K562 (cell line): ENCODE measurements around the gene TKTL1. TPM values are rescaled to one million over a fixed set of nuclear protein-coding genes. Genes with fewer than 3 reads are reported as not detected.

Experiments used
- ATAC-seq: fragments of 200-7000 bp; cut with Tn5 transposase; 3 replicates; pipeline ENCODE4 v1.9.1; 2020; ENCODE audit warnings: moderate library complexity
- BruUV-seq: library from RNA; stranded (reverse); fragments of 400-500 nt; replicated peaks from 2 replicates; lab custom pipeline; 2021; lab: Mats Ljungman, UMichigan
- CTCF ChIA-PET: fragments of 300-600 bp; formaldehyde crosslinking; extraction: SDS; loops from one replicate; lab custom pipeline; 2021; ENCODE audit warnings: low intra/inter-chr PET ratio; lab: Yijun Ruan, JAX
- POLR2A ChIA-PET: fragments of 300-600, 350-650 bp; sonication (Branson Sonifier 250); formaldehyde crosslinking; extraction: SDS; loops from one replicate; lab custom pipeline; 2021; ENCODE audit warnings: antibody characterized with exemption, inconsistent platforms; lab: Yijun Ruan, JAX
- DNase-seq, 4 experiments: peaks; one replicate each; pipeline versions ENCODE4 v3.0.0 to v3.0.0-alpha.2; 2011 to 2018; ENCODE audit warnings: low spot score in 3 of 4, mixed read lengths in 3 of 4; ENCODE audit errors: extremely low read depth in 1 of 4
- FAIRE-seq: peaks from 2 replicates; lab custom pipeline; 2011; peaks lifted over from hg19 to GRCh38; lab: Jason Lieb, UNC
- H2AFZ ChIP-seq: 2 replicates; pipeline ENCODE4 v1.6.0; 2011; ENCODE audit warnings: low read depth, low read length, control low read depth, inconsistent platforms
- H3K27ac ChIP-seq: fragments of 200-600 bp; 3 replicates; pipeline ENCODE4 v1.8.0; 2011; ENCODE audit warnings: low read depth, mild to moderate bottlenecking, control low read depth, inconsistent platforms, low read length, moderate library complexity, mixed read lengths; ENCODE audit errors: extremely low read depth
- H3K27me3 ChIP-seq, 2 experiments: fragments of 300-600 bp in 1 of 2; 2 replicates in 1 of 2; 3 replicates in 1 of 2; pipeline versions ENCODE4 v1.6.0 to v1.8.0; 2011; ENCODE audit warnings: inconsistent platforms in 2 of 2, low read length in 2 of 2, mild to moderate bottlenecking in 1 of 2, mixed read lengths in 1 of 2, moderate library complexity in 1 of 2; ENCODE audit not compliant: control insufficient read depth in 2 of 2, insufficient read depth in 2 of 2
- H3K36me3 ChIP-seq: fragments of 300-600 bp; 3 replicates; pipeline ENCODE4 v1.8.0; 2011; ENCODE audit warnings: mild to moderate bottlenecking, low read length, inconsistent platforms; ENCODE audit not compliant: control insufficient read depth, insufficient read depth
- H3K4me1 ChIP-seq, 2 experiments: fragments of 200-600 bp in 1 of 2; replicated peaks in 1 of 2; 2 replicates in 1 of 2; 3 replicates in 1 of 2; pipeline versions ENCODE4 v1.5.1 to v1.8.0; 2011; ENCODE audit warnings: inconsistent platforms in 2 of 2, low read length in 2 of 2, mild to moderate bottlenecking in 1 of 2, mixed read lengths in 1 of 2, moderate library complexity in 1 of 2; ENCODE audit not compliant: control insufficient read depth in 2 of 2, insufficient read depth in 2 of 2
- H3K4me2 ChIP-seq: 2 replicates; pipeline ENCODE4 v1.6.1; 2011; ENCODE audit warnings: low read length, control low read depth, inconsistent platforms, mixed read lengths; ENCODE audit not compliant: insufficient read depth
- H3K4me3 ChIP-seq: fragments of 200-600 bp; sonication (generic), shearing (Covaris generic); 2 replicates; pipeline ENCODE4 v1.5.1; 2016; ENCODE audit warnings: control low read depth, inconsistent platforms
- H3K79me2 ChIP-seq: fragments of 200-600 bp; 3 replicates; pipeline ENCODE4 v1.8.0; 2011; ENCODE audit warnings: low read length, inconsistent platforms; ENCODE audit not compliant: control insufficient read depth, insufficient read depth
- H3K9ac ChIP-seq, 2 experiments: 2 replicates each; pipeline versions ENCODE4 v1.6.0 to v1.6.1; 2011; ENCODE audit warnings: low read depth in 2 of 2, low read length in 2 of 2, control low read depth in 1 of 2, inconsistent platforms in 1 of 2, mild to moderate bottlenecking in 1 of 2, mixed read lengths in 1 of 2; ENCODE audit not compliant: insufficient read depth in 1 of 2
- H3K9me1 ChIP-seq: one replicate; pipeline ENCODE4 v1.6.0; 2011; ENCODE audit warnings: inconsistent platforms, mild to moderate bottlenecking, low read length, moderate library complexity; ENCODE audit not compliant: control insufficient read depth, insufficient read depth
- H3K9me3 ChIP-seq: replicated peaks from 2 replicates; pipeline ENCODE4 v1.5.1; 2011; ENCODE audit warnings: low read depth, low read length, inconsistent platforms; ENCODE audit not compliant: control insufficient read depth, insufficient read depth
- H4K20me1 ChIP-seq: replicated peaks from 2 replicates; pipeline ENCODE4 v1.6.1; 2011; ENCODE audit warnings: low read length, inconsistent platforms, mixed read lengths; ENCODE audit not compliant: control insufficient read depth, insufficient read depth
- EGR1 ChIP-seq: fragments of 450-650 bp; conservative IDR thresholded peaks from 2 replicates; pipeline ENCODE4 v1.6.1; 2017; ENCODE audit warnings: mild to moderate bottlenecking
- JUND ChIP-seq, 2 experiments: IDR thresholded peaks; 2 replicates in 1 of 2; 3 replicates in 1 of 2; pipeline ENCODE4 v1.6.1; 2011; ENCODE audit warnings: borderline replicate concordance in 2 of 2, low read depth in 2 of 2, low read length in 2 of 2, improper control_type of control experiment in 1 of 2, missing biosample characterization in 1 of 2, missing genetic modification characterization in 1 of 2, missing genetic modification reagents in 1 of 2
- MEIS2 ChIP-seq: fragments of 450-650 bp; IDR thresholded peaks from 2 replicates; pipeline ENCODE4 v1.6.1; 2014; ENCODE audit warnings: mild to moderate bottlenecking; ENCODE audit not compliant: partially characterized antibody
- PKNOX1 ChIP-seq: fragments of 450-650 bp; IDR thresholded peaks from 2 replicates; pipeline ENCODE4 v1.6.1; 2016
- RAD21 ChIP-seq, 2 experiments: fragments of 250-450 bp in 1 of 2; fragments of 450-650 bp in 1 of 2; sonication (Bioruptor Pico) in 1 of 2; formaldehyde crosslinking in 1 of 2; IDR thresholded peaks in 1 of 2; conservative IDR thresholded peaks in 1 of 2; 2 replicates each; pipeline versions ENCODE4 v1.4.0 to v1.8.0; 2020 to 2022; ENCODE audit warnings: mild to moderate bottlenecking in 2 of 2, moderate library complexity in 1 of 2
- RAD51 ChIP-seq: fragments of 450-650 bp; IDR thresholded peaks from 2 replicates; pipeline ENCODE4 v1.7.1; 2016; ENCODE audit warnings: low read depth, mild to moderate bottlenecking, borderline replicate concordance
- SRF ChIP-seq, 2 experiments: fragments of 250-450, 450-650 bp in 1 of 2; sonication (Bioruptor Pico) in 1 of 2; sonication (generic) in 1 of 2; formaldehyde crosslinking; IDR thresholded peaks; 2 replicates each; pipeline versions ENCODE4 v1.5.0 to v1.5.1; 2020 to 2022; ENCODE audit warnings: mild to moderate bottlenecking in 1 of 2, missing genetic modification reagents in 1 of 2
- XRCC5 ChIP-seq: fragments of 200-400 bp; formaldehyde crosslinking; IDR thresholded peaks from 2 replicates; pipeline ENCODE4 v1.6.1; 2017; ENCODE audit warnings: low read depth, mild to moderate bottlenecking, low read length
- ZNF184 ChIP-seq: sonication (generic); formaldehyde crosslinking; IDR thresholded peaks from 2 replicates; pipeline ENCODE4 v1.5.0; 2020; ENCODE audit warnings: missing genetic modification reagents
- ZNF586 ChIP-seq: fragments of 450-650 bp; formaldehyde crosslinking; conservative IDR thresholded peaks from 2 replicates; pipeline ENCODE4 v1.4.0; 2020; ENCODE audit warnings: mild to moderate bottlenecking, moderate library complexity
- WGBS: fragments of 100-300 bp; shearing (Covaris generic); methylation state at CpG from one replicate; pipeline ENCODE4 v1.1.6; 2016; ENCODE audit warnings: low coverage, mixed read lengths; ENCODE audit not compliant: insufficient coverage; ENCODE audit errors: missing lambda C conversion rate; 5-methylcytosine and 5-hydroxymethylcytosine counted together
- in situ Hi-C: fragments of 300-500 bp; cut with MboI; formaldehyde crosslinking; loops from 4 replicates; pipeline ENCODE4 v1.15.0; 2018; ENCODE audit warnings: inconsistent platforms, mixed read lengths
- intact Hi-C: fragments of 100-400 bp; cut with micrococcal nuclease; formaldehyde crosslinking; loops from 2 replicates; pipeline ENCODE4 v1.14.2; 2022
- polyA plus RNA-seq, 8 experiments: library from polyadenylated mRNA; depleted of rRNA in 4 of 8; stranded (reverse) in 5 of 8; unstranded in 3 of 8; fragments of >200 nt; fragmentation: Nextera tagmentation in 2 of 8; fragmentation: Illumina TruSeq in 1 of 8; extraction: Ambion mirVana in 2 of 8; extraction: Trizol in 1 of 8; gene quantifications; 2 replicates each; pipeline versions ENCODE4 v1.2.1 to v1.2.3, GENCODE V29; 2011 to 2014; ENCODE audit warnings: inconsistent platforms in 1 of 8, missing spikeins in 1 of 8
- total RNA-seq, 7 experiments: library from RNA; depleted of rRNA in 6 of 7; stranded (reverse); fragments of >200 nt in 6 of 7; fragmentation: Illumina TruSeq in 2 of 7; extraction: Trizol in 2 of 7; gene quantifications; 2 replicates each; pipeline versions ENCODE4 v1.2.1 to v1.2.3, GENCODE V29; 2011 to 2021; ENCODE audit warnings: low replicate concordance in 1 of 7
- TF ChIP-seq, protein P1 (sequence below), 2 experiments: fragments of 150-350 bp in 1 of 2; IDR thresholded peaks; 2 replicates each; pipeline ENCODE4 v1.6.1; 2012 to 2016; ENCODE audit warnings: low read depth in 2 of 2, low read length in 2 of 2, mild to moderate bottlenecking in 1 of 2, moderate library complexity in 1 of 2
- TF ChIP-seq, protein P2 (sequence below): IDR thresholded peaks from 2 replicates; pipeline ENCODE4 v1.6.1; 2011; ENCODE audit warnings: borderline replicate concordance, low read depth, mild to moderate bottlenecking, moderate library complexity, low read length; ENCODE audit not compliant: insufficient read depth, poor library complexity, severe bottlenecking

TKTL1 gene
- total and polyA plus RNA-seq, 9 of the 15 experiments (the other 6 are each of a cell fraction or from before 2014, with no cell fraction given) = 0.18 to 0.71 (median 0.38) TPM

DNA sequence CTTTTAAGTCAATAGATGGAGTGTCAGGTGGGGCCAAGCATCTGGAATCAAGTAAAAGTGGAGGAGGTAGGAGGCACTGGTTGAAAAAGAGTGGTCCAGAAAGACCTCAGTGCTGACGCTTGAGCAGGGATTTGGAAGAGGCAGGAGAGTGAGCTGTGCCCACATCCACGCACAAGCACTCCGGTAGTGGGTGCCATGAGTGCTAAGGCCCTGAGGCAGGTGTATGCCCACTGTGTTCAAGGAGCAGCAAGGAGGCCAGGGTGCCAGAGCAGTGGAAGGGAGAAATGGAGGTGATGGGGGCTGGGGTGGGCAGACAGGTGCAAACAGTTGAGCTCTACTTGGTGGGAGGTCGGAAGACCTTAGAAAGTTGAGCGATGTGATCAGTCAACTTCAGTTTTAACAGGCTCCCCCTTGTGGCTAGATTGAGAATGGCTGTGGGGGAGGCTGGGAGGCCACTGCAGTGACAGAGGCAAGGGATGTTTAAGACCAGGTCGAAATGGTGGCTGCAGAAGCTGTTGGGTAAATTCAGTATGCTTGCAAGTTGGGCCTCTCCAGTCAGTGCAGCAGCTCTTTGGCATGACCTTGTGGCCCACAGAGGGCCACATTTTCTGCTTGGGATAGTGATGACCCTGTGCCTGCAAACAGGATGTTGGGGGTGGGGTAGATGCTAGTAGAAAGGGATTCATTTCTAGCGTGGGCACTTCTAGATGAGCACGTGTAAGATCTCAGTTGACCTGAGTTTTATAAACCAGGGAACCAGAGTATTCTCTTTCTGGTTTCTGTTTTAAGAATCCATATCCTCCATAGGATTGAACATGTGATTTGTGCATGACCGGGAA lies 12.7 kb downstream of the TKTL1 start:
- intact Hi-C loops (no loop called here), in situ Hi-C loops (loop anchor here (25.0 kb wide), 1 partner anchor 96 kb away; the partner anchor contains the start of gene OPN1MW2)
- H3K9ac ChIP-seq = no peak overlapping the region
- WGBS = 20% methylated on average over 6 of the region's 9 CpGs
- peak overlapping the region; percentile 48; the same call in 1 of the 2 replicates for H2AFZ ChIP-seq
- H3K27ac ChIP-seq = no peak overlapping the region
- ChIA-PET POLR2A (interaction anchor here (0.6 to 1.5 kb wide), 4 partner anchors 10 to 199 kb away, joined by 3 to 5 read pairs (median 4); no protein-coding TSS in a partner anchor), CTCF (no interaction called here)
- no peaks in the 10 kb centered on the region for H4K20me1 ChIP-seq
- no peaks in the 10 kb centered on the region for H3K9me1 ChIP-seq
- H3K4me1 ChIP-seq = peaks cover 2 to 3% of the 10 kb centered on the region in 2 experiments; a peak in 3 of 5 replicates
- FAIRE-seq (peak; percentile 75), ATAC-seq (peak; percentile 90), DNase-seq (peak; percentile 59 to 78 (median 68))
- H3K27me3 ChIP-seq = no peaks in the 10 kb centered on the region
- no peak overlapping the region for H3K4me2 ChIP-seq
- H3K79me2 ChIP-seq = no peaks in the 10 kb centered on the region
- no peaks in the 10 kb centered on the region for H3K9me3 ChIP-seq
- BruUV-seq = no TSS peak
- no peaks in the 10 kb centered on the region for H3K36me3 ChIP-seq
- H3K4me3 ChIP-seq = no peak overlapping the region
- peak; percentile 47; the same call in 1 of the 2 replicates for TF ChIP-seq JUND (IDR thresholded peaks at IDR 0.05; ENCODE audit: borderline replicate concordance, low read depth, low read length)
- no peak for TF ChIP-seq JUND (tag; IDR thresholded peaks at IDR 0.05; ENCODE audit: borderline replicate concordance, low read depth, low read length)
- peak; percentile 58 to 68 for TF ChIP-seq RAD21 (CRISPR knock-in tag; conservative IDR thresholded peaks at IDR 0.05 in 1 of 2, IDR thresholded peaks at IDR 0.05 in 1 of 2)
- no peak for TF ChIP-seq ZNF586
- TF ChIP-seq PKNOX1 = 0 out of 2 replicates have a peak, but pooled peaks have one; percentile 41
- no peak for TF ChIP-seq ZNF184
- no peak for TF ChIP-seq RAD51
- TF ChIP-seq MEIS2 = peak; percentile 54
- TF ChIP-seq, protein P1, sequence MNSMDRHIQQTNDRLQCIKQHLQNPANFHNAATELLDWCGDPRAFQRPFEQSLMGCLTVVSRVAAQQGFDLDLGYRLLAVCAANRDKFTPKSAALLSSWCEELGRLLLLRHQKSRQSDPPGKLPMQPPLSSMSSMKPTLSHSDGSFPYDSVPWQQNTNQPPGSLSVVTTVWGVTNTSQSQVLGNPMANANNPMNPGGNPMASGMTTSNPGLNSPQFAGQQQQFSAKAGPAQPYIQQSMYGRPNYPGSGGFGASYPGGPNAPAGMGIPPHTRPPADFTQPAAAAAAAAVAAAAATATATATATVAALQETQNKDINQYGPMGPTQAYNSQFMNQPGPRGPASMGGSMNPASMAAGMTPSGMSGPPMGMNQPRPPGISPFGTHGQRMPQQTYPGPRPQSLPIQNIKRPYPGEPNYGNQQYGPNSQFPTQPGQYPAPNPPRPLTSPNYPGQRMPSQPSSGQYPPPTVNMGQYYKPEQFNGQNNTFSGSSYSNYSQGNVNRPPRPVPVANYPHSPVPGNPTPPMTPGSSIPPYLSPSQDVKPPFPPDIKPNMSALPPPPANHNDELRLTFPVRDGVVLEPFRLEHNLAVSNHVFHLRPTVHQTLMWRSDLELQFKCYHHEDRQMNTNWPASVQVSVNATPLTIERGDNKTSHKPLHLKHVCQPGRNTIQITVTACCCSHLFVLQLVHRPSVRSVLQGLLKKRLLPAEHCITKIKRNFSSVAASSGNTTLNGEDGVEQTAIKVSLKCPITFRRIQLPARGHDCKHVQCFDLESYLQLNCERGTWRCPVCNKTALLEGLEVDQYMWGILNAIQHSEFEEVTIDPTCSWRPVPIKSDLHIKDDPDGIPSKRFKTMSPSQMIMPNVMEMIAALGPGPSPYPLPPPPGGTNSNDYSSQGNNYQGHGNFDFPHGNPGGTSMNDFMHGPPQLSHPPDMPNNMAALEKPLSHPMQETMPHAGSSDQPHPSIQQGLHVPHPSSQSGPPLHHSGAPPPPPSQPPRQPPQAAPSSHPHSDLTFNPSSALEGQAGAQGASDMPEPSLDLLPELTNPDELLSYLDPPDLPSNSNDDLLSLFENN (IDR thresholded peaks at IDR 0.05; ENCODE audit: low read depth in 2 of 2, low read length in 2 of 2) = no peak
- TF ChIP-seq EGR1 = peak; percentile 46
- TF ChIP-seq, protein P2, sequence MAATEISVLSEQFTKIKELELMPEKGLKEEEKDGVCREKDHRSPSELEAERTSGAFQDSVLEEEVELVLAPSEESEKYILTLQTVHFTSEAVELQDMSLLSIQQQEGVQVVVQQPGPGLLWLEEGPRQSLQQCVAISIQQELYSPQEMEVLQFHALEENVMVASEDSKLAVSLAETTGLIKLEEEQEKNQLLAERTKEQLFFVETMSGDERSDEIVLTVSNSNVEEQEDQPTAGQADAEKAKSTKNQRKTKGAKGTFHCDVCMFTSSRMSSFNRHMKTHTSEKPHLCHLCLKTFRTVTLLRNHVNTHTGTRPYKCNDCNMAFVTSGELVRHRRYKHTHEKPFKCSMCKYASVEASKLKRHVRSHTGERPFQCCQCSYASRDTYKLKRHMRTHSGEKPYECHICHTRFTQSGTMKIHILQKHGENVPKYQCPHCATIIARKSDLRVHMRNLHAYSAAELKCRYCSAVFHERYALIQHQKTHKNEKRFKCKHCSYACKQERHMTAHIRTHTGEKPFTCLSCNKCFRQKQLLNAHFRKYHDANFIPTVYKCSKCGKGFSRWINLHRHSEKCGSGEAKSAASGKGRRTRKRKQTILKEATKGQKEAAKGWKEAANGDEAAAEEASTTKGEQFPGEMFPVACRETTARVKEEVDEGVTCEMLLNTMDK = peak; percentile 50
- peak; percentile 50; the same call in 1 of the 2 replicates for TF ChIP-seq XRCC5
- TF ChIP-seq SRF (CRISPR knock-in tag; IDR thresholded peaks at IDR 0.05) = no peak
